Lung (tissue), 12 donors: ENCODE results near the gene ZBP1. TPM values are rescaled to one million over a fixed set of nuclear protein-coding genes. Genes with fewer than 3 reads are reported as not detected.

ENCODE experiments used
- ATAC-seq: fragments of 200-7000 bp; cut with Tn5 transposase; one replicate; pipeline ENCODE4 v1.9.1; 2020; ENCODE audit warnings: moderate number of reproducible peaks; ENCODE audit not compliant: insufficient read depth, low FRiP score
- DNase-seq, 3 donors: peaks; one replicate each; pipeline ENCODE4 v3.0.0-alpha.2; 2013 to 2017
- H3K27ac ChIP-seq, 2 donors: one replicate each; pipeline ENCODE4 v1.5.1; 2013; ENCODE audit warnings: mild to moderate bottlenecking in 2 of 2, moderate library complexity in 2 of 2, control low read depth in 1 of 2, inconsistent platforms in 1 of 2, low read depth in 1 of 2, low read length in 1 of 2
- H3K27me3 ChIP-seq, 3 donors: one replicate each; pipeline ENCODE4 v1.5.1; 2013; ENCODE audit warnings: low read length in 2 of 3; ENCODE audit not compliant: control insufficient read depth in 3 of 3, insufficient read depth in 3 of 3
- H3K36me3 ChIP-seq, 4 donors: one replicate each; pipeline ENCODE4 v1.5.1; 2013; ENCODE audit warnings: low read length in 4 of 4, mild to moderate bottlenecking in 1 of 4, moderate library complexity in 1 of 4; ENCODE audit not compliant: control insufficient read depth in 4 of 4, insufficient read depth in 4 of 4
- H3K4me1 ChIP-seq, 5 donors: one replicate each; pipeline ENCODE4 v1.5.1; 2013; ENCODE audit warnings: low read length in 5 of 5, mild to moderate bottlenecking in 2 of 5, moderate library complexity in 1 of 5; ENCODE audit not compliant: control insufficient read depth in 5 of 5, insufficient read depth in 5 of 5
- H3K4me3 ChIP-seq: one replicate; pipeline ENCODE4 v1.5.1; 2013; ENCODE audit warnings: mild to moderate bottlenecking, control low read depth, moderate library complexity
- H3K9ac ChIP-seq, 2 donors: one replicate each; pipeline ENCODE4 v1.5.1; 2013; ENCODE audit warnings: low read length in 2 of 2, control low read depth in 1 of 2; ENCODE audit not compliant: insufficient read depth in 1 of 2
- H3K9me3 ChIP-seq, 4 donors: one replicate each; pipeline ENCODE4 v1.5.1; 2013; ENCODE audit warnings: low read length in 3 of 4, mild to moderate bottlenecking in 1 of 4, moderate library complexity in 1 of 4; ENCODE audit not compliant: control insufficient read depth in 4 of 4, insufficient read depth in 3 of 4
- WGBS, 2 donors: extraction: QIAGEN DNeasy Blood & Tissue Kit; methylation state at CpG; one replicate each; pipeline ENCODE4 v1.1.7; 2013; 5-methylcytosine and 5-hydroxymethylcytosine counted together
- polyA plus RNA-seq, 2 donors: library from polyadenylated mRNA; stranded (reverse); fragments of 200-250 nt; gene quantifications; one replicate each; pipeline ENCODE4 v1.2.1, GENCODE V29; 2013
- total RNA-seq, 2 donors: library from RNA; depleted of rRNA in 1 of 2; stranded (reverse); fragments of >200 nt in 1 of 2; gene quantifications; one replicate each; pipeline ENCODE4 v1.2.1, GENCODE V29; 2014 to 2021
- TF ChIP-seq, protein P1 (sequence below): IDR thresholded peaks from 2 replicates; pipeline ENCODE4 v1.5.1; 2012; ENCODE audit warnings: mild to moderate bottlenecking; ENCODE audit errors: control extremely low read depth, extremely low read depth
- donor health status: control.
- donor health status: control.
- donor health status: Bipolar disorder and iron deficiency.
- donor health status: healthy.
- donor health status: DM: yes; HTN: yes; CAD: no.

The ZBP1 gene
- total and polyA plus RNA-seq, 4 donors = 1.3 to 5.3 (median 2.5) TPM

DNA sequence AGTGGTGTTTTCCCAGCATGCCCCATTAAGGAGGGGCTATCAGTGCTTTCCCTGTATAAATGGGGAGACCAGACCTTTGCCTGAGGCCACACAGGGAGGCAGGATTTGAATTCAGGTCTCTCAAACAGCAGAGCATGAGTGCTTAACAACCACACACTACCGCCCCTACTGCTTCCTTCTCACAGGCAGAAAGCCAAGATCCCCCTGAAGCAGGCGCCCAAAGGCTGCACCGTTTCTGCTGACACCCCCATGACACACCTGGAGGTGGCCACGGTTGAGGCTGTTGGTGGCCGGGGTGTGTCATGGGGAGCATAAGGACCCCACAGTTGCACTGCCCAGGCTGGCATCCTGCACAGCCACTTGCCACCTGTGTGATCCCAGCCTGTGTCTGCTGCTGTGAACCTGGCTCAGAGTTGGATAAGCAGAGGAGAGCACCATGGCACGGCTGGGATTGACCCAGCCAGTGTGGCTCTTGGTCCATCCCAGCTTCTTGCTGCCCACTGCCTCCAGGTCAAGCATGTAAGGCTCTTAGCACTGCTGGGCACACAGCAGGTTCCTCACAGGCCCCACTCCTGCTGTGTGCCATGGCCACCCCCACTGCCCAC is 31.0 kb downstream of the ZBP1 start:
- WGBS, 2 donors = 92 to 93% methylated on average over 6 of the region's 6 CpGs

DNA sequence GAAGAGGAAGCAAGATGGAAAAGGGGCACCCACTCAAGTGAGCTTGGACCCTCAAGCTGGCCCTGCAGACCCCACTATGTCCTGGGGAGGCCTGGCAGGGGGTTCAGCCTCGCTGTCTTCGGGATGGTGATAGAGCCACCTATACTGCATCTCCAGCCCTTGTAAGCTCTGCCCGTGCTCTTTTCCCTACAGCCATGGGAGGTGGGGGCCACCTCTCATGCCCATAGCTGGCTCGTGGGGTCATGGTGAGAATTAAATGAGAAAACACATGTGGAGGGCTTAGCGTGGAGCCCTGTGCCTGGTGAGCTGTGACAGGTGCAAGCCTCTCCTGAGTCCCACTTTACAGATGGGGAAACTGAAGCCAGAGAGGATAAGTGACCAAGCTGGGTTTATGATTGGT is 31.6 kb downstream of the ZBP1 start:
- Histone ChIP-seq H3K36me3 (no peaks in the 10 kb centered on the region), H3K27ac (no peak overlapping the region), H3K9ac (no peak overlapping the region), H3K9me3 (peaks cover 0 to 13% (median 3%) of the 10 kb centered on the region in 4 donors), H3K27me3 (no peaks in the 10 kb centered on the region), H3K4me3 (no peak overlapping the region), H3K4me1 (peaks cover 0 to 4% (median 0%) of the 10 kb centered on the region in 5 donors)
- TF ChIP-seq, protein P1, sequence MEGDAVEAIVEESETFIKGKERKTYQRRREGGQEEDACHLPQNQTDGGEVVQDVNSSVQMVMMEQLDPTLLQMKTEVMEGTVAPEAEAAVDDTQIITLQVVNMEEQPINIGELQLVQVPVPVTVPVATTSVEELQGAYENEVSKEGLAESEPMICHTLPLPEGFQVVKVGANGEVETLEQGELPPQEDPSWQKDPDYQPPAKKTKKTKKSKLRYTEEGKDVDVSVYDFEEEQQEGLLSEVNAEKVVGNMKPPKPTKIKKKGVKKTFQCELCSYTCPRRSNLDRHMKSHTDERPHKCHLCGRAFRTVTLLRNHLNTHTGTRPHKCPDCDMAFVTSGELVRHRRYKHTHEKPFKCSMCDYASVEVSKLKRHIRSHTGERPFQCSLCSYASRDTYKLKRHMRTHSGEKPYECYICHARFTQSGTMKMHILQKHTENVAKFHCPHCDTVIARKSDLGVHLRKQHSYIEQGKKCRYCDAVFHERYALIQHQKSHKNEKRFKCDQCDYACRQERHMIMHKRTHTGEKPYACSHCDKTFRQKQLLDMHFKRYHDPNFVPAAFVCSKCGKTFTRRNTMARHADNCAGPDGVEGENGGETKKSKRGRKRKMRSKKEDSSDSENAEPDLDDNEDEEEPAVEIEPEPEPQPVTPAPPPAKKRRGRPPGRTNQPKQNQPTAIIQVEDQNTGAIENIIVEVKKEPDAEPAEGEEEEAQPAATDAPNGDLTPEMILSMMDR = no peak
- ATAC-seq (no peak), DNase-seq (no peak)
- WGBS, 2 donors = 91% methylated on average over 5 of the region's 5 CpGs

More for the DNA sequence above, 31.0 kb downstream of the ZBP1 start:
- Histone ChIP-seq H3K27ac (no peak overlapping the region), H3K4me3 (no peak overlapping the region), H3K9ac (no peak overlapping the region), H3K9me3 (peaks cover 0 to 10% (median 3%) of the 10 kb centered on the region in 4 donors), H3K36me3 (no peaks in the 10 kb centered on the region), H3K4me1 (peaks cover 0 to 3% (median 0%) of the 10 kb centered on the region in 5 donors), H3K27me3 (no peaks in the 10 kb centered on the region)
- ATAC-seq = no peak
- DNase-seq = no peak
- TF ChIP-seq, protein P1 = no peak

DNA sequence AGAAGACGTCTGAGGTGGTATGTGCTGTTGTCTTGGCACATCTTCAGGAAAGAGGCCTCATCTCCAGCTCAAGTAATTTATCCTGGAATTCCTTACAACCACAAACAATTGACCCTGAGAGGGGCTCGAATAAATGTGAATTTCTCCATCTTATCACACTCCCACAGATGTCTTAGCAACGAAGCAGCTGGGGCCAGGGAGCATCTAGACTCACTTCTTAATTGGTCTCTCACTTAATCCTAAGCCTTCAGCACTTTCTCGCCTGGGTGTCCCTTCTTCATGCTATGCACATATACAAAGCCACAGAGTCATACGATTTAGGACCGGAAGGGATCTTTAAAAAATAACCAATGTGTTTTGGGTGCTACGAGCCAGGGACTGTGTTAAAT is 32.2 kb downstream of the ZBP1 start:
- WGBS, 2 donors = 85 to 88% methylated on average over 7 of the region's 7 CpGs
- Histone ChIP-seq H3K36me3 (no peaks in the 10 kb centered on the region), H3K4me3 (no peak overlapping the region), H3K9me3 (peaks cover 0 to 13% (median 3%) of the 10 kb centered on the region in 4 donors), H3K9ac (no peak overlapping the region), H3K4me1 (peaks cover 0 to 7% (median 3%) of the 10 kb centered on the region in 5 donors), H3K27ac (no peak overlapping the region), H3K27me3 (no peaks in the 10 kb centered on the region)
- ATAC-seq = no peak
- TF ChIP-seq, protein P1 = no peak
- DNase-seq = no peak
